Activated CD8-positive, alpha-beta T cell treated with anti-CD3 and anti-CD28 coated beads, Interleukin-2, amount 10 ng/mL, durations not matched to agents 7 days and 5 days (primary cell): ENCODE results near the gene ATM. TPM values are rescaled to one million over a fixed set of nuclear protein-coding genes. Genes with fewer than 3 reads are reported as not detected.
"Not testable (repeated sequence)": the region's sequence is repeated elsewhere in the genome, so short reads cannot be mapped to it uniquely, and the experiment has no call there.

Experiments used
- ATAC-seq: fragments of 150-1000 bp; cut with Tn5 transposase; one replicate; pipeline ENCODE4 v1.10.0; 2021; ENCODE audit warnings: moderate library complexity
- CTCF ChIA-PET: fragments of 350-600 bp; sonication (Branson Sonifier 250); formaldehyde crosslinking; loops from one replicate; lab custom pipeline; 2021; ENCODE audit warnings: antibody characterized with exemption; lab: Charles Lee
- POLR2A ChIA-PET: fragments of 350-600 bp; sonication (Branson Sonifier 250); formaldehyde crosslinking; loops from one replicate; lab custom pipeline; 2021; ENCODE audit warnings: antibody characterized with exemption; lab: Charles Lee
- DNase-seq: peaks from one replicate; pipeline ENCODE4 v3.0.0-alpha.2; 2020
- H3K27ac Mint-ChIP-seq: one replicate; pipeline ENCODE4 v1.8.0; 2021; ENCODE audit warnings: mild to moderate bottlenecking, mixed read lengths
- H3K27me3 Mint-ChIP-seq: one replicate; pipeline ENCODE4 v1.8.0; 2021; ENCODE audit warnings: low read depth, mixed read lengths
- H3K36me3 Mint-ChIP-seq: one replicate; pipeline ENCODE4 v1.8.0; 2021; ENCODE audit warnings: low read depth, mixed read lengths
- H3K4me1 Mint-ChIP-seq: one replicate; pipeline ENCODE4 v1.8.0; 2021; ENCODE audit warnings: low read depth, mixed read lengths
- H3K4me3 Mint-ChIP-seq: one replicate; pipeline ENCODE4 v1.8.0; 2021; ENCODE audit warnings: mild to moderate bottlenecking, mixed read lengths
- H3K9me3 Mint-ChIP-seq: one replicate; pipeline ENCODE4 v1.8.0; 2022; ENCODE audit warnings: mixed read lengths; ENCODE audit not compliant: insufficient read depth
- total RNA-seq, 2 experiments: library from RNA; stranded (reverse); gene quantifications; one replicate each; pipeline ENCODE4 v1.2.3, GENCODE V29; 2021

Gene ATM
- total RNA-seq, 2 experiments from 2014 or later, result 206 to 214 TPM

- Mint-ChIP-seq H3K27me3 (no peaks in the 10 kb centered on the region), H3K4me1 (no peaks in the 10 kb centered on the region), H3K36me3 (peaks cover 48% of the 10 kb centered on the region), H3K27ac (no peak overlapping the region), H3K9me3 (no peaks in the 10 kb centered on the region), H3K4me3 (no peak overlapping the region)
- ChIA-PET CTCF (interaction anchor here (1.2 kb wide), 2 partner anchors 116 to 310 kb away, joined by 3 read pairs; partner anchors contain the start of genes ATM and NPAT), POLR2A (no interaction called here)
- DNase-seq (no peak), ATAC-seq (no peak)
These were observed 115.9 kb downstream of the ATM start for GRCh38 chr11:108338750-108339149.

- Mint-ChIP-seq H3K27me3 (no peaks in the 10 kb centered on the region), H3K27ac (no peak overlapping the region), H3K36me3 (peaks cover 44% of the 10 kb centered on the region), H3K4me1 (no peaks in the 10 kb centered on the region), H3K9me3 (no peaks in the 10 kb centered on the region), H3K4me3 (no peak overlapping the region)
- peak; percentile 33 for ATAC-seq
- ChIA-PET POLR2A (no interaction called here), CTCF (no interaction called here)
- DNase-seq, result no peak
These were observed 118.1 kb downstream of the ATM start for GRCh38 chr11:108340973-108341372.

- no peaks in the 10 kb centered on the region for H3K4me1 Mint-ChIP-seq
- H3K27me3 Mint-ChIP-seq, result no peaks in the 10 kb centered on the region
- H3K27ac Mint-ChIP-seq, result no peak overlapping the region
- no peak overlapping the region for H3K4me3 Mint-ChIP-seq
- ChIA-PET POLR2A (no interaction called here), CTCF (no interaction called here)
- ATAC-seq (no peak), DNase-seq (no peak)
- no peaks in the 10 kb centered on the region for H3K9me3 Mint-ChIP-seq
- peaks cover 43% of the 10 kb centered on the region for H3K36me3 Mint-ChIP-seq
These were observed 118.8 kb downstream of the ATM start for GRCh38 chr11:108341654-108342053.

- no peaks in the 10 kb centered on the region for H3K27me3 Mint-ChIP-seq
- H3K4me1 Mint-ChIP-seq, result no peaks in the 10 kb centered on the region
- ATAC-seq, result no peak
- POLR2A ChIA-PET, result no interaction called here
- no peaks in the 10 kb centered on the region for H3K9me3 Mint-ChIP-seq
- peaks cover 41% of the 10 kb centered on the region for H3K36me3 Mint-ChIP-seq
- no peak for DNase-seq
- no peak overlapping the region for H3K27ac Mint-ChIP-seq
- no peak overlapping the region for H3K4me3 Mint-ChIP-seq
- CTCF ChIA-PET, result no interaction called here
These were observed 120.8 kb downstream of the ATM start for GRCh38 chr11:108343714-108344113.

- ATAC-seq (no peak), DNase-seq (no peak)
- POLR2A ChIA-PET, result no interaction called here
- Mint-ChIP-seq H3K27ac (no peak overlapping the region), H3K27me3 (no peaks in the 10 kb centered on the region), H3K4me3 (no peak overlapping the region), H3K9me3 (no peaks in the 10 kb centered on the region), H3K4me1 (no peaks in the 10 kb centered on the region), H3K36me3 (peaks cover 49% of the 10 kb centered on the region)
- CTCF ChIA-PET, result no interaction called here
These were observed 122.9 kb downstream of the ATM start for GRCh38 chr11:108345767-108346166.

- H3K27ac Mint-ChIP-seq, result no peak overlapping the region
- POLR2A ChIA-PET, result no interaction called here
- H3K4me3 Mint-ChIP-seq, result no peak overlapping the region
- H3K36me3 Mint-ChIP-seq, result peaks cover 52% of the 10 kb centered on the region
- H3K27me3 Mint-ChIP-seq, result no peaks in the 10 kb centered on the region
- no peaks in the 10 kb centered on the region for H3K4me1 Mint-ChIP-seq
- CTCF ChIA-PET, result no interaction called here
- DNase-seq, result no peak
- ATAC-seq, result no peak
- no peaks in the 10 kb centered on the region for H3K9me3 Mint-ChIP-seq
These were observed 123.6 kb downstream of the ATM start for GRCh38 chr11:108346451-108346850.

GRCh38 chr11:108351468-108351867 is 128.6 kb downstream of the ATM start:
- no peaks in the 10 kb centered on the region for H3K9me3 Mint-ChIP-seq
- peaks cover 68% of the 10 kb centered on the region for H3K36me3 Mint-ChIP-seq
- H3K27ac Mint-ChIP-seq, result no peak overlapping the region
- ChIA-PET CTCF (no interaction called here), POLR2A (no interaction called here)
- no peak for ATAC-seq
- H3K4me1 Mint-ChIP-seq, result no peaks in the 10 kb centered on the region
- H3K4me3 Mint-ChIP-seq, result no peak overlapping the region
- no peak for DNase-seq
- no peaks in the 10 kb centered on the region for H3K27me3 Mint-ChIP-seq

- Mint-ChIP-seq H3K9me3 (no peaks in the 10 kb centered on the region), H3K4me3 (no peak overlapping the region), H3K27me3 (no peaks in the 10 kb centered on the region), H3K4me1 (no peaks in the 10 kb centered on the region), H3K36me3 (peaks cover 50% of the 10 kb centered on the region), H3K27ac (no peak overlapping the region)
- POLR2A ChIA-PET, result no interaction called here
- ATAC-seq (no peak), DNase-seq (no peak)
- CTCF ChIA-PET, result no interaction called here
These were observed 141.3 kb downstream of the ATM start for GRCh38 chr11:108364159-108364558.

- CTCF ChIA-PET, result no interaction called here
- no peak overlapping the region for H3K4me3 Mint-ChIP-seq
- H3K36me3 Mint-ChIP-seq, result peaks cover 67% of the 10 kb centered on the region
- no peaks in the 10 kb centered on the region for H3K9me3 Mint-ChIP-seq
- DNase-seq (no peak), ATAC-seq (no peak)
- H3K4me1 Mint-ChIP-seq, result no peaks in the 10 kb centered on the region
- H3K27me3 Mint-ChIP-seq, result no peaks in the 10 kb centered on the region
- POLR2A ChIA-PET, result no interaction called here
- H3K27ac Mint-ChIP-seq, result no peak overlapping the region
These were observed 145.3 kb downstream of the ATM start for GRCh38 chr11:108368134-108368533.

GRCh38 chr11:108369064-108369463 is 146.2 kb downstream of the ATM start:
- H3K36me3 Mint-ChIP-seq, result peaks cover 66% of the 10 kb centered on the region
- ChIA-PET POLR2A (no interaction called here), CTCF (no interaction called here)

GRCh38 chr11:108370315-108370714 is 147.4 kb downstream of the ATM start:
- H3K9me3 Mint-ChIP-seq, result no peaks in the 10 kb centered on the region
- H3K36me3 Mint-ChIP-seq, result peaks cover 55% of the 10 kb centered on the region
- ChIA-PET CTCF (no interaction called here), POLR2A (no interaction called here)
- no peaks in the 10 kb centered on the region for H3K4me1 Mint-ChIP-seq
- ATAC-seq (no peak), DNase-seq (no peak)
- H3K4me3 Mint-ChIP-seq, result no peak overlapping the region
- H3K27ac Mint-ChIP-seq, result no peak overlapping the region
- no peaks in the 10 kb centered on the region for H3K27me3 Mint-ChIP-seq

More at GRCh38 chr11:108369064-108369463, 146.2 kb downstream of the ATM start:
- H3K27ac Mint-ChIP-seq, result no peak overlapping the region
- H3K27me3 Mint-ChIP-seq, result no peaks in the 10 kb centered on the region
- no peaks in the 10 kb centered on the region for H3K4me1 Mint-ChIP-seq
- ATAC-seq (no peak), DNase-seq (no peak)
- no peaks in the 10 kb centered on the region for H3K9me3 Mint-ChIP-seq
- H3K4me3 Mint-ChIP-seq, result no peak overlapping the region

- H3K4me3 Mint-ChIP-seq, result no peak overlapping the region
- H3K27me3 Mint-ChIP-seq, result no peaks in the 10 kb centered on the region
- H3K4me1 Mint-ChIP-seq, result no peaks in the 10 kb centered on the region
- ATAC-seq (no peak), DNase-seq (no peak)
- H3K27ac Mint-ChIP-seq, result no peak overlapping the region
- CTCF ChIA-PET, result no interaction called here
- POLR2A ChIA-PET, result no interaction called here
- H3K36me3 Mint-ChIP-seq, result peaks cover 51% of the 10 kb centered on the region
- H3K9me3 Mint-ChIP-seq, result no peaks in the 10 kb centered on the region
These were observed 148.1 kb downstream of the ATM start for GRCh38 chr11:108370990-108371389.

GRCh38 chr11:108373505-108373904 is 150.6 kb downstream of the ATM start:
- DNase-seq, CTCF ChIA-PET, H3K4me3 Mint-ChIP-seq, H3K27me3 Mint-ChIP-seq, H3K27ac Mint-ChIP-seq, POLR2A ChIA-PET, H3K4me1 Mint-ChIP-seq, ATAC-seq, H3K9me3 Mint-ChIP-seq: not testable (repeated sequence)
- peaks cover 31% of the 10 kb centered on the region for H3K36me3 Mint-ChIP-seq
